Gastrocnemius medialis (tissue), 4 donors: ENCODE results near the gene BCR.

Experiments used
- POLR2A ChIP-seq, 2 donors: fragments of 450-650 bp; IDR thresholded peaks; one replicate each; pipeline ENCODE4 v1.6.1; 2017; ENCODE audit warnings: antibody characterized with exemption in 2 of 2, mild to moderate bottlenecking in 2 of 2, moderate library complexity in 2 of 2
- TF ChIP-seq, protein P1 (sequence below), 5 experiments: fragments of 450-650 bp in 3 of 5; fragments of 200-600 bp in 2 of 5; sonication (generic) in 2 of 5; IDR thresholded peaks in 4 of 5; conservative IDR thresholded peaks in 1 of 5; 1 replicate in 4 of 5; 2 replicates in 1 of 5; pipeline ENCODE4 v1.5.1; 2016 to 2019; ENCODE audit warnings: antibody characterized with exemption in 5 of 5, mild to moderate bottlenecking in 3 of 5, moderate library complexity in 3 of 5

DNA sequence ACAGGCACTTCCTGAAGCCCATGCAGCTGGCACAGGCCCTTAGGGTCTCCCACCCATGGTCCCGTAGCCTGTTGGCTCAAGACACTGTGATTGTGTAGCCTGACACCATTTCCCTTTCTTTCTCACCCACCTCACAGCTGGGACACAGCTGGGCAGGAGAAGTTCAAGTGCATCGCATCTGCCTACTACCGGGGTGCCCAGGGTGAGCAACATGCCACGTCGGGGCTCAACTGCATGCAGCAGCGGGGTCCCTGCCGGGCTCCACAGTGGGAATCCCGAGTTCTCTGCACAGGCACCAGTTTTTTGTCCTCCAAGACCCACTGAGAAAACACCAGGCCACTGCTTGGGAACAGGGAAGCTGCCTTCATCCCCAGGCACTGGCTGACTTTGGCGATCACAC lies 24.5 kb upstream of the BCR start:
- TF ChIP-seq, protein P1, sequence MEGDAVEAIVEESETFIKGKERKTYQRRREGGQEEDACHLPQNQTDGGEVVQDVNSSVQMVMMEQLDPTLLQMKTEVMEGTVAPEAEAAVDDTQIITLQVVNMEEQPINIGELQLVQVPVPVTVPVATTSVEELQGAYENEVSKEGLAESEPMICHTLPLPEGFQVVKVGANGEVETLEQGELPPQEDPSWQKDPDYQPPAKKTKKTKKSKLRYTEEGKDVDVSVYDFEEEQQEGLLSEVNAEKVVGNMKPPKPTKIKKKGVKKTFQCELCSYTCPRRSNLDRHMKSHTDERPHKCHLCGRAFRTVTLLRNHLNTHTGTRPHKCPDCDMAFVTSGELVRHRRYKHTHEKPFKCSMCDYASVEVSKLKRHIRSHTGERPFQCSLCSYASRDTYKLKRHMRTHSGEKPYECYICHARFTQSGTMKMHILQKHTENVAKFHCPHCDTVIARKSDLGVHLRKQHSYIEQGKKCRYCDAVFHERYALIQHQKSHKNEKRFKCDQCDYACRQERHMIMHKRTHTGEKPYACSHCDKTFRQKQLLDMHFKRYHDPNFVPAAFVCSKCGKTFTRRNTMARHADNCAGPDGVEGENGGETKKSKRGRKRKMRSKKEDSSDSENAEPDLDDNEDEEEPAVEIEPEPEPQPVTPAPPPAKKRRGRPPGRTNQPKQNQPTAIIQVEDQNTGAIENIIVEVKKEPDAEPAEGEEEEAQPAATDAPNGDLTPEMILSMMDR (IDR thresholded peaks at IDR 0.05 in 4 of 5, conservative IDR thresholded peaks at IDR 0.05 in 1 of 5), result no peak
- TF ChIP-seq POLR2A (IDR thresholded peaks at IDR 0.05), result no peak
